Measurements from ENCODE around the gene ZNF835. TPM values are rescaled to one million over a fixed set of nuclear protein-coding genes. Genes with fewer than 3 reads are reported as not detected.
"Not testable (repeated sequence)": the region's sequence is repeated elsewhere in the genome, so short reads cannot be mapped to it uniquely, and the experiment has no call there.

The ZNF835 gene
- total RNA-seq, 4 donors from 2014 or later = 0.27 to 2.4 (median 0.71) TPM

GRCh38 chr19:56681702-56682101, 10.1 kb upstream of the ZNF835 start:
- TF ChIP-seq CTCF (IDR thresholded peaks at IDR 0.05 in 4 of 5, conservative IDR thresholded peaks at IDR 0.05 in 1 of 5) = no peak
- no peak for TF ChIP-seq POLR2A (IDR thresholded peaks at IDR 0.05)
- Histone ChIP-seq H3K4me3 (no peak overlapping the region), H3K9me3 (no peaks in the 10 kb centered on the region), H3K36me3 (no peaks in the 10 kb centered on the region), H3K27me3 (no peaks in the 10 kb centered on the region), H3K27ac (no peak overlapping the region), H3K4me1 (no peaks in the 10 kb centered on the region)
- intact Hi-C loops (cut with DNase I; ENCODE audit: low total_unique reads) = no loop called here
- in situ Hi-C loops (cut with MboI; ENCODE audit: low sequenced_read_pairs in 4 of 4) = no loop called here
- ATAC-seq (no peak), DNase-seq (no peak)

- intact Hi-C loops (cut with DNase I; ENCODE audit: low total_unique reads) = no loop called here
- in situ Hi-C loops (cut with MboI; ENCODE audit: low sequenced_read_pairs in 4 of 4) = no loop called here
- no peak for TF ChIP-seq POLR2A (IDR thresholded peaks at IDR 0.05)
- TF ChIP-seq CTCF (IDR thresholded peaks at IDR 0.05 in 4 of 5, conservative IDR thresholded peaks at IDR 0.05 in 1 of 5) = no peak
- Histone ChIP-seq H3K36me3 (no peaks in the 10 kb centered on the region), H3K4me3 (no peak overlapping the region), H3K27ac (no peak overlapping the region), H3K27me3 (no peaks in the 10 kb centered on the region), H3K9me3 (no peaks in the 10 kb centered on the region), H3K4me1 (no peaks in the 10 kb centered on the region)
- DNase-seq = no peak
- no peak for ATAC-seq
Observed at GRCh38 chr19:56678205-56678604, 6.6 kb upstream of the ZNF835 start.

GRCh38 chr19:56672610-56673009, 1.1 kb upstream of the ZNF835 start:
- intact Hi-C loops (cut with DNase I; ENCODE audit: low total_unique reads); H3K9me3 ChIP-seq; H3K4me1 ChIP-seq; H3K36me3 ChIP-seq; in situ Hi-C loops (cut with MboI; ENCODE audit: low sequenced_read_pairs in 4 of 4); DNase-seq; H3K27ac ChIP-seq; H3K4me3 ChIP-seq; ATAC-seq; H3K27me3 ChIP-seq: not testable (repeated sequence)

GRCh38 chr19:56670961-56671612, 470 bp downstream of the ZNF835 start:
- TF ChIP-seq CTCF (IDR thresholded peaks at IDR 0.05 in 4 of 5, conservative IDR thresholded peaks at IDR 0.05 in 1 of 5) (no peak), POLR2A (IDR thresholded peaks at IDR 0.05) (no peak)
- in situ Hi-C loops (cut with MboI; ENCODE audit: low sequenced_read_pairs in 4 of 4) (no loop called here), intact Hi-C loops (cut with DNase I; ENCODE audit: low total_unique reads) (loop anchor here (2.0 kb wide), 1 partner anchor 76 kb away; the partner anchor contains the start of gene ZNF71)
- Histone ChIP-seq H3K9me3 (no peaks in the 10 kb centered on the region), H3K27ac (peak overlapping the region in 3 of 4 donors; percentile 45 to 64 (median 50)), H3K4me1 (peaks cover 8 to 9% of the 10 kb centered on the region in 2 donors), H3K27me3 (no peaks in the 10 kb centered on the region), H3K36me3 (no peaks in the 10 kb centered on the region), H3K4me3 (peak overlapping the region; percentile 68 to 75 (median 72))
- ATAC-seq (no peak), DNase-seq (no peak)

GRCh38 chr19:56670401-56670960, 1.1 kb downstream of the ZNF835 start:
- peak overlapping the region; percentile 68 to 75 (median 72) for H3K4me3 ChIP-seq
- intact Hi-C loops (cut with DNase I; ENCODE audit: low total_unique reads) = loop anchor here (2.0 kb wide), 1 partner anchor 76 kb away; the partner anchor contains the start of gene ZNF71

More at GRCh38 chr19:56670401-56670960, 1.1 kb downstream of the ZNF835 start:
- Histone ChIP-seq H3K9me3 (no peaks in the 10 kb centered on the region), H3K36me3 (no peaks in the 10 kb centered on the region), H3K27ac (no peak overlapping the region), H3K27me3 (no peaks in the 10 kb centered on the region), H3K4me1 (peaks cover 8 to 9% of the 10 kb centered on the region in 2 donors)
- ATAC-seq = no peak
- no peak for DNase-seq
- TF ChIP-seq POLR2A (IDR thresholded peaks at IDR 0.05) (no peak), CTCF (IDR thresholded peaks at IDR 0.05 in 4 of 5, conservative IDR thresholded peaks at IDR 0.05 in 1 of 5) (no peak)
- in situ Hi-C loops (cut with MboI; ENCODE audit: low sequenced_read_pairs in 4 of 4) = no loop called here

All from gastrocnemius medialis (tissue), 4 donors.